GM13977 (cell line): ENCODE data around the gene SYVN1.

Experiments
- DNase-seq: peaks from one replicate; pipeline ENCODE4 v3.0.0; 2012; ENCODE audit warnings: low spot score
- CTCF ChIP-seq: IDR thresholded peaks from 2 replicates; pipeline ENCODE4 v1.5.1; 2012; ENCODE audit warnings: mild to moderate bottlenecking, control low read depth; ENCODE audit not compliant: insufficient read depth; ENCODE audit errors: extremely low read depth, missing control alignments
- in situ Hi-C: fragments of 300-500 bp; cut with MboI; formaldehyde crosslinking; loops from one replicate; pipeline ENCODE4 v1.12.0; 2022; ENCODE audit warnings: low sequenced_read_pairs, low pct_unique_long_range_greater_than_20kb, mixed read lengths, inconsistent platforms; ENCODE audit not compliant: unreplicated experiment

Gene SYVN1

GRCh38 chr11:65114538-65115171, 19.7 kb downstream of the SYVN1 start:
- no peak for TF ChIP-seq CTCF
- DNase-seq: no peak
- in situ Hi-C loops: no loop called here

GRCh38 chr11:65113839-65114238, 20.5 kb downstream of the SYVN1 start:
- DNase-seq: no peak
- in situ Hi-C loops: no loop called here
- no peak for TF ChIP-seq CTCF

- DNase-seq: no peak
- in situ Hi-C loops: no loop called here
- no peak for TF ChIP-seq CTCF
Observed at GRCh38 chr11:65113361-65113756, 21.0 kb downstream of the SYVN1 start.

- DNase-seq: peak; percentile 81
- in situ Hi-C loops: no loop called here
- TF ChIP-seq CTCF: peak; percentile 99
Observed at GRCh38 chr11:65112546-65113360, 21.6 kb downstream of the SYVN1 start.

- in situ Hi-C loops: no loop called here
- DNase-seq: peak; percentile 99
- no peak for TF ChIP-seq CTCF
Observed at GRCh38 chr11:65111744-65112545, 22.4 kb downstream of the SYVN1 start, which contains the start of gene TM7SF2. TM7SF2 (plus strand) TSS chr11:65111872; CDS start chr11:65112016, 144 bp downstream.

GRCh38 chr11:65111159-65111743, 23.1 kb downstream of the SYVN1 start:
- DNase-seq: no peak
- in situ Hi-C loops: no loop called here
- no peak for TF ChIP-seq CTCF
